HEK293T (cell line): ENCODE measurements around the gene MIDN.

Source experiments
- CTCF ChIA-PET: fragments of 350-600 bp; formaldehyde crosslinking; extraction: SDS; loops from one replicate; lab custom pipeline; 2021; ENCODE audit warnings: antibody characterized with exemption, inconsistent platforms; lab: Yijun Ruan, JAX
- POLR2A ChIA-PET: fragments of 350-600 bp; formaldehyde crosslinking; extraction: SDS; loops from one replicate; lab custom pipeline; 2020; ENCODE audit warnings: antibody characterized with exemption, inconsistent platforms; lab: Yijun Ruan, JAX
- DNase-seq: peaks from one replicate; pipeline ENCODE4 v3.0.0; 2012; ENCODE audit warnings: mixed read lengths; ENCODE audit errors: extremely low spot score
- ARNT ChIP-seq: fragments of 450-650 bp; IDR thresholded peaks from 2 replicates; pipeline ENCODE4 v1.6.1; 2017; ENCODE audit warnings: mild to moderate bottlenecking
- BHLHE40 ChIP-seq: fragments of 450-650 bp; IDR thresholded peaks from 2 replicates; pipeline ENCODE4 v1.6.1; 2016; ENCODE audit warnings: mild to moderate bottlenecking, moderate library complexity, borderline replicate concordance
- CTBP1 ChIP-seq: fragments of 450-650 bp; IDR thresholded peaks from 2 replicates; pipeline ENCODE4 v1.6.1; 2016; ENCODE audit warnings: borderline replicate concordance
- ELF4 ChIP-seq: fragments of 450-650 bp; IDR thresholded peaks from 2 replicates; pipeline ENCODE4 v1.6.1; 2017; ENCODE audit warnings: antibody characterized with exemption
- FOXA1 ChIP-seq: fragments of 450-650 bp; IDR thresholded peaks from 2 replicates; pipeline ENCODE4 v1.6.1; 2016; ENCODE audit warnings: mild to moderate bottlenecking
- FOXK2 ChIP-seq: fragments of 450-650 bp; IDR thresholded peaks from 2 replicates; pipeline ENCODE4 v1.6.1; 2016; ENCODE audit warnings: mild to moderate bottlenecking
- FOXM1 ChIP-seq: fragments of 450-650 bp; IDR thresholded peaks from 2 replicates; pipeline ENCODE4 v1.6.1; 2017; ENCODE audit warnings: mild to moderate bottlenecking, borderline replicate concordance
- HDGF ChIP-seq: fragments of 450-650 bp; IDR thresholded peaks from 2 replicates; pipeline ENCODE4 v1.6.1; 2017; ENCODE audit warnings: antibody characterized with exemption, borderline replicate concordance
- L3MBTL2 ChIP-seq: fragments of 450-650 bp; conservative IDR thresholded peaks from 2 replicates; pipeline ENCODE4 v1.6.1; 2016; ENCODE audit warnings: mild to moderate bottlenecking
- LEF1 ChIP-seq: fragments of 450-650 bp; IDR thresholded peaks from 2 replicates; pipeline ENCODE4 v1.6.1; 2017; ENCODE audit warnings: mild to moderate bottlenecking, borderline replicate concordance
- NFRKB ChIP-seq: fragments of 450-650 bp; IDR thresholded peaks from 2 replicates; pipeline ENCODE4 v1.6.1; 2016; ENCODE audit warnings: mild to moderate bottlenecking, moderate library complexity
- SP1 ChIP-seq: fragments of 450-650 bp; IDR thresholded peaks from 2 replicates; pipeline ENCODE4 v1.6.1; 2017
- SUZ12 ChIP-seq: fragments of 450-650 bp; IDR thresholded peaks from 2 replicates; pipeline ENCODE4 v1.6.1; 2016; ENCODE audit warnings: mild to moderate bottlenecking
- TARDBP ChIP-seq: fragments of 450-650 bp; IDR thresholded peaks from 2 replicates; pipeline ENCODE4 v1.6.1; 2016
- ZNF384 ChIP-seq: fragments of 450-650 bp; IDR thresholded peaks from 2 replicates; pipeline ENCODE4 v1.6.1; 2016
- TF ChIP-seq, protein P1 (sequence below): fragments of 450-650 bp; IDR thresholded peaks from 2 replicates; pipeline ENCODE4 v1.6.1; 2016

Gene MIDN

GRCh38 chr19:1237754-1238368 is 10.5 kb upstream of the MIDN start, which contains the start of gene CBARP:
TSS of gene CBARP (minus strand) at chr19:1238005. CDS start at chr19:1236100, 1,905 bp downstream.
- POLR2A ChIA-PET = interaction anchor here (2.0 to 10.1 kb wide), 2 partner anchors 15 to 29 kb away, joined by 8 to 375 read pairs; partner anchors contain the start of gene CIRBP
- CTCF ChIA-PET = interaction anchor here (1.7 kb wide), 1 partner anchor 125 kb away, joined by 6 read pairs; no protein-coding TSS in a partner anchor
- no peak for TF ChIP-seq ZNF384
- TF ChIP-seq ARNT = 0 out of 2 replicates have a peak, but pooled peaks have one; percentile 22
- DNase-seq = peak; percentile 56

GRCh38 chr19:1238369-1239303 is 9.7 kb upstream of the MIDN start:
- ChIA-PET CTCF (interaction anchor here (0.6 to 1.7 kb wide), 2 partner anchors 110 to 125 kb away, joined by 4 to 6 read pairs; no protein-coding TSS in a partner anchor), POLR2A (interaction anchor here (2.0 to 10.1 kb wide), 2 partner anchors 16 to 28 kb away, joined by 8 to 375 read pairs; partner anchors contain the start of gene CIRBP)
- DNase-seq = no peak
- no peak for TF ChIP-seq ARNT

GRCh38 chr19:1239420-1239795 is 9.0 kb upstream of the MIDN start:
- POLR2A ChIA-PET = interaction anchor here (1.1 to 10.1 kb wide), 3 partner anchors 17 to 27 kb away, joined by 3 to 375 read pairs (median 8); partner anchors contain the start of gene CIRBP
- CTCF ChIA-PET = interaction anchor here (1.7 kb wide), 1 partner anchor 126 kb away, joined by 6 read pairs; no protein-coding TSS in a partner anchor
- no peak for TF ChIP-seq L3MBTL2
- no peak for TF ChIP-seq ARNT
- no peak for TF ChIP-seq NFRKB
- no peak for TF ChIP-seq BHLHE40
- TF ChIP-seq FOXA1 = no peak
- no peak for DNase-seq

DNA sequence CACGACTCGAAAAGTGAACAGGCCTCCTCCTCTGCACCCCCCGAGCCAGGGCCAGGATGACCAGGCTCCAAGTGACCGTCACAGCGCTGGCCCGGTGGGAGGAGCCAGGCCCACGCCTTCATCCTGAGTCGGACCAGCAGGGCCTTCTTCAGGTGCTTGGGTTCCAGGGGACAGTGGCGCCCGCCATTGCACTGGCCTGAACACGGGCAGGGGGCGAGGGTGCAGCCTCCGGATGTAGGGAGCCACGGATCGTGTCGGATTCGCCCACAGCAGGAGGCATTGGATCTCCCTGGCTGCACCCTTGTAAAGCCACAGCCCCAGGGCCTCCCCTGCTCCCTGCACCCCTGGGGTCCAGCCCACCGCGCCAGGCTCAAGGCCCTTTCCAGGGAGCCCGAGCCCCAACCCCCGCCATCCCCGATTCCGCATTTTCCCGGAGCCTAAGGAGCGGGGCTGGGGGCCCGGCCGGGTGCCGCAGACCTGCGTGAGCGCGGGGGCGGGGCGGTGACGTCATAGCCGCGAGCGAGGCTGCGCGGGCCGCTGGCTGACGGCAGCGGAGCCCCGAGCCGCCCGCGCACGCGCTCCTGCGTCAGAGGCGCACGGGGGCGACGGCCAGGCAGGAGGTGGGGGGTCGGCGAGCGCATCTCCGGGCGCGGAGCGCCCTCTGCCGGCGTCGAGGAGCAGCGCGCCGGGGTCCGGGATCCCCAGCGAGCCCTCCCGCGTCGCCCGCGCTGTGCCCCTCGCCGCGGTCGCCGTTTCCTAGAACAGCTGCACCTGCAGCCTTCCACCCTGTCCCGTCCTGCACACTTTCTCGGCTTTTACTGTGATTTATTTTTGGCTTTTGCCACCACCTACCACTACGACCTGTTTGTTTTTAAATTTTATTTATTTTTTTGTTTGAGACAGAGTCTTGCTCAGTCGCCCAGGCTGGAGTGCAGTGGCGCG is 8.3 kb upstream of the MIDN start:
- POLR2A ChIA-PET = interaction anchor here (1.1 to 10.1 kb wide), 4 partner anchors 17 to 31 kb away, joined by 3 to 375 read pairs (median 6); partner anchors contain the start of gene CIRBP
- CTCF ChIA-PET = interaction anchor here (0.5 to 1.7 kb wide), 3 partner anchors 19 to 397 kb away, joined by 5 to 6 read pairs (median 6); no protein-coding TSS in a partner anchor
- peak; percentile 92 for TF ChIP-seq LEF1
- peak; percentile 84 for TF ChIP-seq ARNT
- TF ChIP-seq FOXM1 = peak; percentile 85; the same call in 1 of the 2 replicates
- no peak for TF ChIP-seq CTBP1
- TF ChIP-seq, protein P1, sequence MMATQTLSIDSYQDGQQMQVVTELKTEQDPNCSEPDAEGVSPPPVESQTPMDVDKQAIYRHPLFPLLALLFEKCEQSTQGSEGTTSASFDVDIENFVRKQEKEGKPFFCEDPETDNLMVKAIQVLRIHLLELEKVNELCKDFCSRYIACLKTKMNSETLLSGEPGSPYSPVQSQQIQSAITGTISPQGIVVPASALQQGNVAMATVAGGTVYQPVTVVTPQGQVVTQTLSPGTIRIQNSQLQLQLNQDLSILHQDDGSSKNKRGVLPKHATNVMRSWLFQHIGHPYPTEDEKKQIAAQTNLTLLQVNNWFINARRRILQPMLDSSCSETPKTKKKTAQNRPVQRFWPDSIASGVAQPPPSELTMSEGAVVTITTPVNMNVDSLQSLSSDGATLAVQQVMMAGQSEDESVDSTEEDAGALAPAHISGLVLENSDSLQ = no peak
- TF ChIP-seq SP1 = no peak
- TF ChIP-seq HDGF = no peak
- DNase-seq = peak; percentile 97

- no peak for DNase-seq
- ChIA-PET POLR2A (interaction anchor here (0.9 to 10.1 kb wide), 5 partner anchors 19 to 33 kb away, joined by 3 to 375 read pairs (median 4); partner anchors contain the start of gene CIRBP), CTCF (interaction anchor here (0.5 to 1.5 kb wide), 4 partner anchors 20 to 398 kb away, joined by 3 to 8 read pairs (median 6); no protein-coding TSS in a partner anchor)
- TF ChIP-seq HDGF (no peak), ELF4 (no peak), ARNT (no peak), BHLHE40 (no peak), SP1 (no peak), FOXA1 (no peak), FOXM1 (no peak), FOXK2 (no peak), ZNF384 (no peak), L3MBTL2 (no peak), CTBP1 (no peak), TARDBP (no peak), SUZ12 (no peak), LEF1 (no peak)
- TF ChIP-seq, protein P1 = no peak
Measured at GRCh38 chr19:1240925-1241324, 7.5 kb upstream of the MIDN start.

DNA sequence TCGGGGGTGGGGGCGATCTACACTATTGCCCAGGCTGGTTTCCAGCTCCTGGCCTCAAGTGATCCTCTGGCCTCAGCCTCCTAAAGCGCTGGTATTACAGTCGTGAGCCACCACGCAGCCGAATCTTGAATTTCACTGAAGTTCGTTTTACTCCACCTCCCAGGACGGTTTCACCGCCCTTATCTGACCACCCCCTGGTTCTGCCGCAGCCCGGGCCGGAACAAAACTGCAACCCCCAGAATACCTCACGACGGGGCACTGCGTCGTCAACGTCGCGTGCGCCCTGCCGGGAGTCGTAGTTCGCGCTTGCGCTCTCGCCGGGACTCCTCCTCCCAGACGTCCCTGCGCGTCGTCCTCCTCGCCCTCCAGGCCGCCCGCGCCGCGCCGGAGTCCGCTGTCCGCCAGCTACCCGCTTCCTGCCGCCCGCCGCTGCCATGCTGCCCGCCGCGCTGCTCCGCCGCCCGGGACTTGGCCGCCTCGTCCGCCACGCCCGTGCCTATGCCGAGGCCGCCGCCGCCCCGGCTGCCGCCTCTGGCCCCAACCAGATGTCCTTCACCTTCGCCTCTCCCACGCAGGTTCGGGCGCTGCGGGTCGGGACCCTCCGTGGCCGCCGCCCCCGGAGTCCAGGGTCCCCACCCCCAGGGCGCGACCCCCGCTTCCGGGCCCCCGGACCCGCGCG is 6.8 kb upstream of the MIDN start, which contains the start of gene ATP5F1D:
TSS of gene ATP5F1D (plus strand) at position 335 of the 679 bp plus-strand sequence. CDS start at position 435, 100 bp downstream.
- DNase-seq = peak; percentile 89
- ChIA-PET POLR2A (interaction anchor here (0.9 to 10.1 kb wide), 5 partner anchors 19 to 32 kb away, joined by 3 to 375 read pairs (median 4); partner anchors contain the start of gene CIRBP), CTCF (interaction anchor here (0.6 to 1.5 kb wide), 3 partner anchors 21 to 319 kb away, joined by 3 to 8 read pairs (median 5); no protein-coding TSS in a partner anchor)
- TF ChIP-seq L3MBTL2 = peak; percentile 57; the same call in 1 of the 2 replicates
- TF ChIP-seq CTBP1 = no peak
